GM04504 (cell line): Measurements from ENCODE around the gene DHX15.

Experiments
- DNase-seq: peaks from one replicate; pipeline ENCODE4 v3.0.0-alpha.2; 2012; ENCODE audit warnings: low read depth

The DHX15 gene

DNA sequence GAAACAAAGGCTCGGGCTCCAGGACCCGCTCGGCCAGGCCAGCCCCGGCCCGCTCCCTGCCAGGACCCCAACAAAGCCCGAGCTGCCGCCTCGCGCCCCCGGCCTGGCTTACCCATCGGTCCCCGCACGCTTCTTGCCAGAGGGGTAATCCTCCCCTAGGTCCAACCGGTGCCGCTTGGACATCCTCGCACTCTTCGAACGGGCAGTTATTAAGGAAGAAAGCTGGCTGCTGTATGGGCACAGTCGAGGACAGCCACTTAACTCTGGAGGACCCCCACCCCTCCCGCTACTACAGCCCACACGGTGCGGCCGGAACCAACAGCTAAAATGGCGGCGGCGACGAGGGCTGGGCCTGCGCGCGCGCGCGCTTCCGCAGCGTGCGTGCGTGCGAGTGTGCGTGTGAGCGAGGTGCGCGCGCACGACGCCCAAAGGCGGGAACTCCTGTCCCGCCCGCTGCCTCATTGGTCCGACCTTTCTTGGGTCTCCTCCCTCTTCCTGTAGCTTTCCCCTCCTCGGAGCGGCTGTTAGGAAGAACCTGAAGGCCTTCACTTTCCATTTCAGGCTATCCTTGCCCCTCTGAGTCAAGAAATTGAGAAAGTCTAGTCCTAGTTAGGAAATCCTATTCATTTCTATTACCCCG lies at the start of gene DHX15:
Gene DHX15, minus strand, starts transcription at position 344 of the 640 bp plus-strand sequence. Its CDS starts 161 bp downstream, at position 183.
- DNase-seq: peak; percentile 92

GRCh38 chr4:24632011-24632410 lies 47.7 kb upstream of the DHX15 start:
- no peak for DNase-seq

- no peak for DNase-seq
These were observed 46.6 kb upstream of the DHX15 start for GRCh38 chr4:24630937-24631336.

GRCh38 chr4:24625091-24625490 lies 40.7 kb upstream of the DHX15 start:
- no peak for DNase-seq

DNA sequence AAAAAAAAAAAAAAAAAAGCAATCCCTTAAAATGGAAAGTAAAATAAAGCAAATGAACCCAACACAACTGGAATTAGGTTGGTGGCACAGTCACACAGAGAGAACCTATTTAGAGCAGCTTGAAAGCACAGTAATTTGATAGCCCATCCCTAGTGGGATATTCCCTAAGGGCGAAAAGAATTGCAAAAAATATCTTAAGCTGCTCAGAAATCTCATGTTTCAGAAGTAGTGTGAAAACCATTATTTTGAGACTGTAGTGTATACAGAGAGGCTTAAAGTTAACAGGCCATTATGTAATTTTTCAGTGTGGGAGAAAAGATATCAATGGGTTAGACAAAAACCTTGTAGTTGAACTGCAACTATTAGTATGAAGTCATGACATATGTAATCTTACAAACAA lies 40.0 kb upstream of the DHX15 start:
- no peak for DNase-seq

- DNase-seq: no peak
These were observed 37.9 kb upstream of the DHX15 start for GRCh38 chr4:24622146-24622834.

DNA sequence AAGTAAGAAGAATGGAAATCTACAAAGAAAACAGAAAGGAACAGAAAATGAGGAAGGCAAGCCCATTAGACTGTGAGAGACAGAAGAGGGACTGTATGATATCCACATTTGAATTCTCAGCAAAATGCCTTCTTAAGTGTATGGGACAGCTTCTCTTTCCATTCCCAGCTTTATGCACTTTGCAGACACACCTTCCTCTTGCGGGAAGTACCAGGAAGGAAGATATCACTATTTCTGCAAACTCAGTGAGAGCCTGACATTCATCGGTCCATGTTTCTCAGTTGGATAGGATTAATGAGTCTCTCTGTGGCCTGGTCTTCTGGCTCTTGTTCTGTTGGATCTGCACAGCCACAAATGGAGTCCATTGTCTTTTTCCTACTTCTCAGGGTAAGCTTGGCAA lies 31.6 kb upstream of the DHX15 start:
- DNase-seq: no peak

- no peak for DNase-seq
These were observed 30.5 kb upstream of the DHX15 start for GRCh38 chr4:24614881-24615280.

DNA sequence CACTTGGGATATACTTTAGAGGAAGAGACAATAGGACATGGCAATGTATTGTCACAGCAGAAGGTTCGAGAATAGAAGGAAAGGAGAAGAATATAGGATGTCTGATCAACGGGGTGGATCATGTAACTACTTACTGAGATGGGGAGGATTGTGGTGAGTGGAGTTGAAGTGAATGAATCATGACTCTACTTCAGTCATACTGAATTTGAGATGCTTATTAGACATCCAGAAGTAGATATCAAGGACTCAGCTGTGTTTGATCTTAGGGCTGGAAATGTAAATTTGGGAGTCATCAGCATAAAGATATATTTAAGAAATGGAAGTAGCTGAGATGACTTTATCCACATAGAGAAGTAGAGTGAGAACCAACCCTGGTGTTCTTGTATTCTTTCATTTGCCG lies 29.1 kb upstream of the DHX15 start:
- DNase-seq: no peak

DNA sequence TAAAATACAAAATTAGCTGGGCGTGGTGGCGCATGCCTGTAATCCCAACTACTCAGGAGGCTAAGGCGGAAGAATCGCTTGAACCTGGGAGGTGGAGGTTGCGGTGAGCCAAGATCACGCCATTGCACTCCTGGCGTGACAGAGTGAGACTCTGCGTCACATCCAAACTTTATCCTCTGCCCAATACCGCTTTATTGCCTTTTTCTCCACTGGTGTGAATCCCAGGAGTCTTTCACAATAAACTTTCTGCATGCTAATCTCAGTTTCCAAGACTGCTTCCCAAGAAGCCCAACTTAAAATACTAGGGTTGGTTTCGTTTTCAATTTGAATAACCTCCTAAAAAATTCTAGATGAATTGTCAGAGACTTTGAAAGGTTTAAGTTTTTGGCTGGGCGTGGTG lies 27.2 kb upstream of the DHX15 start:
- no peak for DNase-seq

DNA sequence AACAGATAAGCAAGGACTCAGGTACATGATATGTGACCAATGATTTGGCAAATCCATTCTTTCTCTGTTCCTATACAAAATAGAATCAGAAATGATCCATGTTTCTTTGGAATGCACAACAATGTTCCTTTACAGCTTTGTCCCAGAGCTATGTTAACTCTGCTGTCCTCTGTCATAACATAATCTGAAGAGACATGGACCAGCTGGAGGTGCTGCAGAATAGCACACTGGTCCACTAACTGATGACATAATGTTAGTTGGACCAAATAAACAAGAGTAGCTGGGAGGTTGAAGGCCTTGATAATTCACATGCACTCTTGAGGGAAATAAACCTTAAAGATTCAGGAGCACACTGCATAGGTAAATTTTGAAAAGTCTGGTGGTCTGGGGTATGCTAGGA lies 23.0 kb upstream of the DHX15 start:
- no peak for DNase-seq

DNA sequence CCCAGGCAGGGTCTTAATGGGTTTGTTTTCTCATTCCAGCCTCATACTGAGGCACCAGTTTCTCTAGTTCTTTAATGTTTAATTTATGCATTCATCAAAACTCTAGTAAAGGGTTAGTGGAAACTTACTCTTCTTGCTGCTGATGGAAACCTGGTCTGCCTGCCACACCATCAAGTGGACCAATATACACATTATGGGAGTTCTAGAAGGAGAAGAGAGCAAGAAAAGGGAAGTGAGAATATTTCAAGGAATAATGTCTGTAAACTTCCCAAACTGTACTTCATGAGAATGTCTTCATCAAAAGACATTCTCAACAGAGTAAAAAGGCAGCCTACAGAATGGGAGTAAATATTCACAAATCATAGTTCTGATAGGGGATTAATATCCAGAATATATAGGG lies 20.9 kb upstream of the DHX15 start:
- DNase-seq: no peak

- DNase-seq: no peak
These were observed 20.3 kb upstream of the DHX15 start for GRCh38 chr4:24604558-24605214.

GRCh38 chr4:24603343-24603742 lies 19.0 kb upstream of the DHX15 start:
- DNase-seq: no peak

DNA sequence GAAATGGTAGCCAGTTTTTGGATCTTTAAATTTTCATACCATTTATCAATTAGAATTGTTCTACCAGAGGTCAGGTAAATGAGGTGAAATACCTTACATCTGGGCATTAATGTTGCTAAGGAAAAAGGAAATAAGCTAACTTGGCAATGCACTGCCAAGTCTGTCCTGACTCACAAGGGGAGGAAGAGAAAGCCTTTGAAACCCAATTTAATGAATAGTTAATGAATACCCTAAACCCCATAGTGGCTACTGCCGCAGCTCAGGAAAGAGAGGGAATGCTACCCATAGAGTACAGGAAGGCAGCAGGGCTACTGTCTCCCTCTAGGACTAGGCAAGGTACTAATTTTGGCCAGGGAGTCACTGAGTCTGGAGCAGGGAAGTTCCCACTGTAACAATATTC lies 16.8 kb upstream of the DHX15 start:
- DNase-seq: no peak

DNA sequence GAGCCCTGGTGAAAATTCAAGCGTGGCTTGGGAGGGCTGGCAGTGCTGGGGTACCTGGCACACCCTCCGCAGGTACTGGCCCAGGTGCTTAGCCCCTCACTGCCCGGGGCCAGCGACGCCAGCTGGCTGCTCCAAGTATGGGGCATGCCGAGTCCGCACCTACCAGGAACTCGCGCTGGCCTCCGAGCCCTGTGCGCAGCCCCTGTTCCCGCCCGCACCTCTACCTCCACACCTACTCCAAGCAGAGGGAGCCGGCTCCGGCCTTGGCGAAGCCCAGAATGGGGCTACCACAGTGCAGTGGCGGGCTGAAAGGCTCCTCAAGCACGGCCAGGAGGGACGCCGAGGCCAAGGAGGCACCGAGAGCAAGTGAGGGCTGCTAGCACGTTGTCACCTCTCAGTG lies 14.9 kb upstream of the DHX15 start:
- no peak for DNase-seq

GRCh38 chr4:24598025-24598424 lies 13.7 kb upstream of the DHX15 start:
- no peak for DNase-seq

DNA sequence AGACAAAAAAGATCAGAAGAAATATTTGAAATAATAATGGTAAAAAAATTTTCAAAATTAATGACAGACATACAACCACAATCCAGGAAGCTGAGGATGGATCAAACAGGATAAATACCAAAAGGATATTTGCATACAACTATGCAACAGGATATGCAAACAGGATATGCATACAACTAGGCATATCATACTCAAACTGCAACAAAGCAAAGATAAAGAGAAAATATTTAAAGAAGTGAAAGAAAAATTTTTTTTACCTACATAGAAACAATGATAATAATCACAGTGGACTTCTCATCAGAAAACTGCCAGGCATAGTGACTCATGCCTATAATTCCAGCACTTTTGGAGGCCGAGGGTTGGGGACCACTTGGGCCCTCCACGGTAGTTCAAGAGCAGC lies 11.3 kb upstream of the DHX15 start:
- no peak for DNase-seq

GRCh38 chr4:24594887-24595286 lies 10.5 kb upstream of the DHX15 start:
- DNase-seq: no peak

DNA sequence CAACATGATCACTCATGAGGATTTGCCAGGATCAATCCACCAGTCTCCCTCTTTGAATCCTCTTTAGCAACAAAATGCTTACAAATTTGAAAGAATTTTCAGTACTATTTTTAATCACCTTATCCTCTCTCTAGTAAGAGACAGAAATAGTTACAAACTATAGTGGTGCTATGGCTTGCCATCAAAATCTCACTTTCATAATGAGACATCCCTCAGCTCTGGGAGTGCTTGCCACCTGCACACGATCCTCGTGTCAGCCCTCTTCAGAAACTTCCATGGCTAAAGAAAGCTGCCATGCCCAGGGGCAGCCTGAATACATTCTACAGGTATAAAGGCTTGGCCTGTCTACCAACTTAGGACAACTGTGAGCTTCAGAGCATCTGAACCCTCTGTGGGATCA lies 5.1 kb upstream of the DHX15 start:
- no peak for DNase-seq

DNA sequence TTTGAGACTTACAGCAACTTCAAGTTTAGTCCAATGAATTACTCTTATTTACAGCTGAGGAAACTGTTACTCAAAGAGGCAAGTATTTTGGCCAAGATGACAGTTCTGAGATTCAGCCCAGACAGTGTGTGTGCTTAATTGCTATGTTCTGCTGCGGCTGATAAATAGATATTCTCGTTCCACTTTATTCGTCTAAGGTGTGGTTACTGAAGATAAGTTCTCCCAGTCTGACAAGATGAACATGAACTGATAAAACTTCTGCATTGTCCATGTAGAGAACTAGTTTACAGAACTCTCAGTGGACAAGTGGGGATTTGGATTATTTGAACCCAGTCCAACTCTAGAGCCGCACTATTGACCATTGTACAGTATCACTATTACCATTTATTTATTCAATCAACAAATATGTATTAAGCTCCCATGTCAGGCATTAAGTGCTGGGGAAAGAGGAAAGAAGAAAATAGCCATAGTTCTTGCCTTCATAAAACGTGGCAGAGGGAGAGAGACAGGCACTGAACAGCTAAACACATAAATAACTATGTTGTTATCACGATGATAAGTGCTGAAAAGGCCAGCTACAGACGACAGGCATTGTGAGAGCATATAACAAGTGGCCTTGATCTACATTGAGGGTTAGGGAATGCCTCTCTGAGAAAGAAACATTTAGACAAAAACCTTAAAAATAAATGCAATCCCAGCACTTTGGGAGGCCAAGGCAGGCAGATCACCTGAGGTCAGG lies 4.0 kb upstream of the DHX15 start:
- no peak for DNase-seq

DNA sequence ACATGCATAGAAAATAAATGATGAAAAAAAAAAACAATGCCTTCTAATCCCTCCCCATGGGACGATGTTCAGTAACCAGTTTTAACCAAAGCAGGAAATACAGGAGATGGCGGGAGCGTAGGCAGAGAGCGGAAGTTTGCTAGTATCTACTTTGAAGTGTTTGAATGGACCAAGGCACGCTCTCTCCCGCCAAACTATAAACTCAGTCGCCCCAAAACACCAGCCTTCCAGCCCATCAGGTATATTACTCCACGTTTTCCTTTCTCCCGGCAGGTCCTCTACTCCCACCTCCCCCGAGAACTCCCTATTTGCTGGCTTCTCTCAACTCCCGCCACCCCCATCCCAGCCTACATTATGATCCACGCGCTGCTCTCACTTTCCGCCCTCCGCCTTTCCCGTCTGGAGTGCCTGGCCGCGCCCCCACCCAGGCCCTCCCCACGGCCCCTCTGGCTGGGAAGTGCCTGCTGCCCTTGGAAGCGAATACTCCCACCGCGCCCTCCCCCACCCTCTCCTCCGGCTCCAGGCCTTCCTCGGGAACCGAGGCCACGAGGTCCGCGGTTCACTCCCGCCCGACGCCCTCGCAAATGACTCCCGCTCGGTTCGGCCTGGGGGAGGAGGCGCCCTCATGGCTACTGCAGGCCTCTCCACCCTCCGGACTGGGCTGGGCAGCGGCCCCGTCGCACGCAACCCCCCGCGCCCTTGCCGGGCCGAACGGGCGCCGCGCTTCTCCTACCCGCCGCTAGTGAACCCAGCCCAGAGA lies 723 bp downstream of the DHX15 start:
- DNase-seq: no peak
